ENCODE results near the gene GNA12. TPM values are rescaled to one million over a fixed set of nuclear protein-coding genes. Genes with fewer than 3 reads are reported as not detected.
A peak's percentile ranks its signal among the peaks of the same experiment; 100 is the strongest.

GNA12 gene
- total and polyA plus RNA-seq, 11 donors = 10.7 to 56.5 (median 34.9) TPM

DNA sequence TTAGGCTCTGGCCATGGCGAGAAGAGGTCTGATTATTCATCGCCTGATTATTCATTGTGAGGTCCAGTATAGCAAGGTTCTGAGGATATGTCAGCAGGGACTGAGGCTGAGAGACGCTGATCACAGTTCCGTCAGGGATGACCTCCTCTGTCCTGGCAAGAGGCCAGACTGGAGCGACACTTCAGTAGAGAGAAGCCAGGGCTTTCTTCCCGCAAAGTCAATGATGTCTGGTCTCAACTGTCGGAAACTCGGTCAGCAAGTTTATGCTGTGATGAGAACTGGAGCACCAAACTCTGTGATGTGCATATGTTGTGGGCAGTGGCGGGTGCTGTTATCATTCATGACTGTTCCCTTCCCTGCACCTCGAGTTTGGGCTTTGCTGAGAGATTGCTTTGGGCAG is 29.0 kb upstream of the GNA12 start:
- ATAC-seq (peak in 1 of 4 donors; percentile 21), DNase-seq (peak in 3 of 5 donors; percentile 44 to 66 (median 50))
- TF ChIP-seq POLR2A (IDR thresholded peaks at IDR 0.05) = no peak
- TF ChIP-seq, protein P1, sequence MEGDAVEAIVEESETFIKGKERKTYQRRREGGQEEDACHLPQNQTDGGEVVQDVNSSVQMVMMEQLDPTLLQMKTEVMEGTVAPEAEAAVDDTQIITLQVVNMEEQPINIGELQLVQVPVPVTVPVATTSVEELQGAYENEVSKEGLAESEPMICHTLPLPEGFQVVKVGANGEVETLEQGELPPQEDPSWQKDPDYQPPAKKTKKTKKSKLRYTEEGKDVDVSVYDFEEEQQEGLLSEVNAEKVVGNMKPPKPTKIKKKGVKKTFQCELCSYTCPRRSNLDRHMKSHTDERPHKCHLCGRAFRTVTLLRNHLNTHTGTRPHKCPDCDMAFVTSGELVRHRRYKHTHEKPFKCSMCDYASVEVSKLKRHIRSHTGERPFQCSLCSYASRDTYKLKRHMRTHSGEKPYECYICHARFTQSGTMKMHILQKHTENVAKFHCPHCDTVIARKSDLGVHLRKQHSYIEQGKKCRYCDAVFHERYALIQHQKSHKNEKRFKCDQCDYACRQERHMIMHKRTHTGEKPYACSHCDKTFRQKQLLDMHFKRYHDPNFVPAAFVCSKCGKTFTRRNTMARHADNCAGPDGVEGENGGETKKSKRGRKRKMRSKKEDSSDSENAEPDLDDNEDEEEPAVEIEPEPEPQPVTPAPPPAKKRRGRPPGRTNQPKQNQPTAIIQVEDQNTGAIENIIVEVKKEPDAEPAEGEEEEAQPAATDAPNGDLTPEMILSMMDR (IDR thresholded peaks at IDR 0.05) = no peak
- intact Hi-C loops (cut with DNase I) = loop anchor here in 1 of 10 donors (10.0 kb wide), 1 partner anchor 1032 kb away; no protein-coding TSS in a partner anchor
- no peak overlapping the region for H3K4me3 ChIP-seq
- H3K4me1 ChIP-seq = peaks cover 0 to 16% (median 6%) of the 10 kb centered on the region in 12 donors
- H3K27ac ChIP-seq = peak overlapping the region in 2 of 12 donors; percentile 21 to 37
- H3K27me3 ChIP-seq = no peaks in the 10 kb centered on the region
- no peaks in the 10 kb centered on the region for H3K36me3 ChIP-seq
- no peaks in the 10 kb centered on the region for H3K9me3 ChIP-seq
- WGBS, 4 donors = 34 to 49% (median 45%) methylated on average over 10 of the region's 10 CpGs

DNA sequence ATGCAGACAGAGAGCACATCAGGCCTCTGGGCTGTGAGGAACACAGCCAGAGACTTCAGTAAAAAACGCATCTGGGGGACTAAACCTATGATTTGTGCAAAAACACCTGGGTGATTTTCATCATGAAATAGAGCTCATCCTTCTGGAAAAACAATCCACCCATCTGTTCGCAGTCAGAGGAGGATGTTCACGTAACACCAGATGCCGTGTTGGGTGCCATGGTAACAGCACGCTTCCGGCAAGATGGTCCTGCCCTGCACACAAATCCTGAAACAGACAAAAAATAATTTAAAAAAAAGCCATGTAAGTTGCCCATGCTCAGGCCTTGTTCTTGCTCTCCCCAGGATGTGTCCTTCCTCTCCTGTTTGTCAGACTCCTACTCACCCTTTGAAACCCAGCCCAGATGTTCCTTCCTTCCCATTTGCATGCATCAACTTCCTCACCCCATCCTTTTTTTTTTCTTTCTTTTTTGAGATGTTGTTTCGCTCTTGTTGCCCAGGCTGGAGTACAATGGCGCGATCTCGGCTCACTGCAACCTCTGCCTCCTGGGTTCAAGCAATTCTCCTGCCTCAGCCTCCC is 28.3 kb upstream of the GNA12 start:
- WGBS, 4 donors = 90 to 96% (median 95%) methylated on average over 10 of the region's 10 CpGs
- ATAC-seq (no peak), DNase-seq (no peak)
- Histone ChIP-seq H3K4me3 (no peak overlapping the region), H3K27ac (no peak overlapping the region), H3K9me3 (no peaks in the 10 kb centered on the region), H3K27me3 (no peaks in the 10 kb centered on the region), H3K4me1 (peaks cover 0 to 16% (median 6%) of the 10 kb centered on the region in 12 donors), H3K36me3 (no peaks in the 10 kb centered on the region)
- intact Hi-C loops (cut with DNase I) = loop anchor here in 1 of 10 donors (10.0 kb wide), 1 partner anchor 1032 kb away; no protein-coding TSS in a partner anchor
- TF ChIP-seq POLR2A (IDR thresholded peaks at IDR 0.05) = no peak
- TF ChIP-seq, protein P1 (IDR thresholded peaks at IDR 0.05) = no peak

DNA sequence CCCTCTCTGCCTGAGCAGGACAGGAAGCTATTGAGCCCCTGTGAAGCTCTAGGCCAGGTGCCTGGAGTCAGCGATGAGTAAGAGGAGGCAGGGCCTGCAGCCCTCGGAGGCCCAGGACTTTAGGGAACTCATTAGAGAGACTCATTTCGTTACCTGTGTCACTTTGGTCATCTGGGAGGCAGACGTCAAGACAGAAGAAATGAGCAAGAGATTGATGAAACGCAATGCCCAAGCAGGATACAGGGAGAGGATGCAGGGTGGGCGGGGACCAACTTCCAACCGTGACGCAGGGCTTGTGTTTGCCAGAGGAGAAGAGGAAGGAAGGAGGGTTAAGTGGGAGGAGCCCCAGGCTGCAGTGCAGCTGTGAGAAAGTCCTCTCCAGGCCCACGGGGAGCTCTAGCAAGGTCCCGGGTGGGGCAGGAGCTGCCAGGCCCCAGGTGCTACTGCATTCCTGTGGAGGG is 26.4 kb upstream of the GNA12 start:
- no peaks in the 10 kb centered on the region for H3K9me3 ChIP-seq
- peak; percentile 52 to 95 (median 88) for ATAC-seq
- no peak for TF ChIP-seq POLR2A (IDR thresholded peaks at IDR 0.05)
- TF ChIP-seq, protein P1 (IDR thresholded peaks at IDR 0.05) = no peak
- H3K36me3 ChIP-seq = no peaks in the 10 kb centered on the region
- intact Hi-C loops (cut with DNase I) = loop anchor here in 1 of 10 donors (10.0 kb wide), 1 partner anchor 1034 kb away; no protein-coding TSS in a partner anchor
- peaks cover 0 to 16% (median 6%) of the 10 kb centered on the region in 12 donors for H3K4me1 ChIP-seq
- peak; percentile 77 to 88 (median 82) for DNase-seq
- H3K4me3 ChIP-seq = peak overlapping the region in 8 of 12 donors; percentile 6 to 44 (median 28)
- H3K27ac ChIP-seq = peak overlapping the region in 7 of 12 donors; percentile 1 to 68 (median 44)
- 28 to 41% (median 38%) methylated on average over 9 to 10 of the region's 10 CpGs for WGBS, 4 donors
- H3K27me3 ChIP-seq = no peaks in the 10 kb centered on the region

DNA sequence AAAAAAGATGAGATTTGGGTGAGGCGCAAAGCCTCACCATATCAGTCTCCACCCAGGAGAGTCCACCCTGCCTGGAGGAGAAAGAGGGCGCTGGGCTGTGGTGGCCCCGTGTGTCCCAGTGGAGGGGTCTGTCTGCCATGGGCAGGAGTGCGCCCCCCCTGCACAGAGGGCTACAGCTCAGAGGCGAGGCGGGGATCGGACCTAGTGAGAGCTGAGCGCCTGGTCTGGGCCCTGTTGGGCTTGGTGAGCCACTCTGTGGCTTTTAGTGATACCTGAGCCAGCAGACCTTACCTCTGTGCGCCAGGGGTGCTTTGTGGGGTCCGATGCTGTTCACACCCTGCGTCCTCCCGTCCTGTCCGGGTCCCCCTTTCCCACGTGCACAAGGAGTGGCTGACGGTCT is 25.9 kb upstream of the GNA12 start:
- no peak for TF ChIP-seq POLR2A (IDR thresholded peaks at IDR 0.05)
- TF ChIP-seq, protein P1 (IDR thresholded peaks at IDR 0.05) = no peak
- no peaks in the 10 kb centered on the region for H3K36me3 ChIP-seq
- H3K9me3 ChIP-seq = no peaks in the 10 kb centered on the region
- 80 to 92% (median 87%) methylated on average over 14 to 15 of the region's 15 CpGs for WGBS, 4 donors
- H3K4me3 ChIP-seq = peak overlapping the region in 8 of 12 donors; percentile 6 to 44 (median 28)
- ATAC-seq (peak in 1 of 4 donors; percentile 17), DNase-seq (no peak)
- H3K27me3 ChIP-seq = no peaks in the 10 kb centered on the region
- peaks cover 0 to 19% (median 8%) of the 10 kb centered on the region in 12 donors for H3K4me1 ChIP-seq
- intact Hi-C loops (cut with DNase I) = loop anchor here in 9 of 10 donors (5.0 to 10.0 kb wide), 8 partner anchors 285 to 1035 kb away; partner anchors contain the start of gene SDK1 (in 2 of the 9)
- H3K27ac ChIP-seq = peak overlapping the region in 6 of 12 donors; percentile 14 to 68 (median 45)
